Stimulated activated CD8-positive, alpha-beta memory T cell treated with anti-CD3 and anti-CD28 coated beads, Interleukin-4, amount 100 ng/mL, for 1 hour (primary cell): ENCODE data around the gene PTPRN2.

Source experiments
- DNase-seq, 2 donors: peaks; one replicate each; pipeline ENCODE4 v3.0.0-alpha.2; 2020; ENCODE audit warnings: low read depth in 2 of 2, low spot score in 1 of 2

The PTPRN2 gene

GRCh38 chr7:158067219-158067930, 520.2 kb downstream of the PTPRN2 start:
- DNase-seq, result no peak

GRCh38 chr7:158066085-158066484, 521.5 kb downstream of the PTPRN2 start:
- DNase-seq, result no peak

GRCh38 chr7:158065340-158065739, 522.3 kb downstream of the PTPRN2 start:
- DNase-seq, result no peak

GRCh38 chr7:158064631-158065030, 523.0 kb downstream of the PTPRN2 start:
- no peak for DNase-seq

- DNase-seq, result no peak
Measured at GRCh38 chr7:158063850-158064610, 523.6 kb downstream of the PTPRN2 start.

- no peak for DNase-seq
Measured at GRCh38 chr7:158062661-158063060, 525.0 kb downstream of the PTPRN2 start.

- no peak for DNase-seq
Measured at GRCh38 chr7:158061884-158062656, 525.6 kb downstream of the PTPRN2 start.

- no peak for DNase-seq
Measured at GRCh38 chr7:158061026-158061630, 526.5 kb downstream of the PTPRN2 start.

GRCh38 chr7:158060216-158060615, 527.4 kb downstream of the PTPRN2 start:
- DNase-seq, result no peak

GRCh38 chr7:158057446-158057845, 530.2 kb downstream of the PTPRN2 start:
- DNase-seq, result no peak

- DNase-seq, result no peak
Measured at GRCh38 chr7:158056761-158057160, 530.9 kb downstream of the PTPRN2 start.

- DNase-seq, result no peak
Measured at GRCh38 chr7:158055726-158056510, 531.7 kb downstream of the PTPRN2 start.

GRCh38 chr7:158054611-158055010, 533.0 kb downstream of the PTPRN2 start:
- no peak for DNase-seq

GRCh38 chr7:158054081-158054480, 533.5 kb downstream of the PTPRN2 start:
- no peak for DNase-seq

- DNase-seq, result no peak
Measured at GRCh38 chr7:158053183-158053915, 534.3 kb downstream of the PTPRN2 start.

GRCh38 chr7:158052381-158053060, 535.1 kb downstream of the PTPRN2 start:
- no peak for DNase-seq

GRCh38 chr7:158051776-158052175, 535.8 kb downstream of the PTPRN2 start:
- DNase-seq, result no peak

- no peak for DNase-seq
Measured at GRCh38 chr7:158050978-158051651, 536.5 kb downstream of the PTPRN2 start.

GRCh38 chr7:158050441-158050977, 537.1 kb downstream of the PTPRN2 start:
- no peak for DNase-seq
